HG03103 (cell line): ENCODE data around the gene COL5A3.
"Not testable (repeated sequence)": the region's sequence is repeated elsewhere in the genome, so short reads cannot be mapped to it uniquely, and the experiment has no call there.

Source experiments
- ATAC-seq: cut with Tn5 transposase; IDR thresholded peaks from one replicate; pipeline ENCODE4 v1.9.1; 2021; ENCODE audit warnings: low read depth; ENCODE audit not compliant: unreplicated experiment

The COL5A3 gene

GRCh38 chr19:10010247-10010691, at the start of gene COL5A3:
Gene COL5A3, minus strand, starts transcription at chr19:10010504. Its CDS starts 119 bp downstream, at chr19:10010385.
- no peak for ATAC-seq

DNA sequence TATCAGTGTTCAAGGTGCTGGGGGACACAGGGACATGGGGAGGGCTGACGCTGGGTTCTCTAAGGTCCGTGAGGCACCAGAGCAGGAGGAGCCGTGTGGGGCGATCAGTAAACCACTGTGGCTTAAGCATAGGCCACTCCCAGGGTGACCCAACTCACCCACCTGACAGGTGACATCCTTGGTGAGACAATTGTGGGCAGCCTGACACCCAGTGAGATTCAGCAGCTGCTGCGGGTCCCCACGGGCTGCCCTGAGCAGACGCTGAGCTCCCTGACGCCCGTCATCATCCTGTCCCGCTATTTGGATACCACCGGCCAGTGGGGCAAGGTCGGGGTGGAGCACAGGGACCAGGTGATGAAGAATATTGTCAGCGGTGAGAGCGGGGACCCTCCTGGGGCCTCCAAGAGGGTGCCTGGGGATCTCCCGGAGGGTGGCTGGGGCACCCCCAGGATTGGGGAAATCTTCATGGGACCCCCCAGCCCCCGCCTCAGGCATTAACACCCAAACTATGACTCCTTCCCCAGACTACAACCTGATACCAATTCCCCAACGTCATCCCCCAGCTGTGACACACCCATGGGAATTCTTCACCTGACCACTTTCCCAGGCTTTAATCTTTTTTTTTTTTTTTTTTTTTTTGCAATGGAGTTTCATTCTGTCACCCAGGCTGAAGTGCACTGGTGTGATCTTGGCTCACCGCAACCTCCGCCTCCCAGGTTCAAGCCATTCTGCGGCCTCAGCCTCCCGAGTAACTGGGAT, 42.5 kb upstream of the COL5A3 start:
- no peak for ATAC-seq

GRCh38 chr19:10049626-10050025, 39.3 kb upstream of the COL5A3 start:
- no peak for ATAC-seq

GRCh38 chr19:10045371-10045770, 35.1 kb upstream of the COL5A3 start:
- no peak for ATAC-seq

- ATAC-seq: no peak
Measured at GRCh38 chr19:10044390-10044789, 34.1 kb upstream of the COL5A3 start.

DNA sequence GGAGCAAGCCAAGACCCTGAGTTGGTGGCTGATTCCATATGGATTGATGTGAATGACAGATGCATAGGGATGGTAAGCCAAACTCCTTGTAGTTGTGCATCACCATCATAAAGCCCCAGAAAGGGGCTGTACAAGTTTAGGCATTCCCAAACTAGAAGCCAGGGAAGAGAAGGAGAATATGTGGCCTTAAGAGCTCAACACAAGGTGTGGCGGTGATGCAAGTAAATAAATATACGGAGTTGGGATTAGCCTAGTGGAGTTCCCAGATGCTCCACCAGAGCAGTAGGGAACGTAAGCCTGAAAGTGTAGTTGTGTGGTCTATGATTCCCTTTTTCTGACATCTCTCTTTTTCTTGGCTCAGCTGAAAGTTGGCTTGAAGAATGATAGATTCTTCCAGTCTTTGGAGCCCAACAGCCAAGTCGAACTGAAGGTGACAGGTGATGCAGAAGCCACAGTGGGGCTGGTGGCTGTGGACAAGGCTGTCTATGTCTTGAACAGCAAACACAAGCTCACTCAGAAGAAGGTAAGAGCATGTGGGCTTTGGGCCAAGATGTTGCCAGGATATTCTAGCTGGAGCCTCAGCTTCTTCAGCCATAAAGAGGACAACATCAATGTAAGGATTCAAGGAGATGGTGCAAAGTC, 33.1 kb upstream of the COL5A3 start:
- no peak for ATAC-seq

GRCh38 chr19:10037809-10038208, 27.5 kb upstream of the COL5A3 start:
- no peak for ATAC-seq

- no peak for ATAC-seq
Measured at GRCh38 chr19:10037367-10037766, 27.1 kb upstream of the COL5A3 start.

GRCh38 chr19:10036601-10037071, 26.3 kb upstream of the COL5A3 start:
- ATAC-seq: no peak

- no peak for ATAC-seq
Measured at GRCh38 chr19:10033614-10034013, 23.3 kb upstream of the COL5A3 start.

- ATAC-seq: peak; percentile 54
Measured at GRCh38 chr19:10027158-10027997, 17.1 kb upstream of the COL5A3 start.

GRCh38 chr19:10026744-10027143, 16.4 kb upstream of the COL5A3 start:
- ATAC-seq: no peak

GRCh38 chr19:10023096-10023495, 12.8 kb upstream of the COL5A3 start:
- ATAC-seq: not testable (repeated sequence)

DNA sequence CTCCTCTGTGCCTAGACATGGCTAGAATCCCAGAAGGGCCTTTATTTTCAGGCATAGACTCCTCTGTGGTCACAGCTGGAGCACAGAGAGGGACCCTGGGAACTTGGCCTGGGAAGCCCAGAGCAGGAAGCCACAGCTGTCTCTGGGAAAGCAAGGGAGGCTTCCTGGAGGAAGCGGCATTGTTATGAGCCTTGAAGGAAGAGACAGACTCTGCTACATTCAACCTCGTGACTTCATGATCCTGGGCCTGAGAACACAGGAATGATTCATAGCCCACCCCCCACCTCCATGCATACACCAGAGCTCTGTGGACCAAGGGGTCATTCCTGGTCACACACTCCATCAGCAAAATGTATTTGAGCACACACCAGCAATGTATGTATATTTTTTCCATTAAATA, 11.6 kb upstream of the COL5A3 start:
- no peak for ATAC-seq

GRCh38 chr19:10021446-10021845, 11.1 kb upstream of the COL5A3 start:
- no peak for ATAC-seq

GRCh38 chr19:10020851-10021250, 10.5 kb upstream of the COL5A3 start:
- ATAC-seq: no peak

- ATAC-seq: no peak
Measured at GRCh38 chr19:10019246-10019645, 8.9 kb upstream of the COL5A3 start.

GRCh38 chr19:10018786-10019185, 8.5 kb upstream of the COL5A3 start:
- ATAC-seq: no peak

- no peak for ATAC-seq
Measured at GRCh38 chr19:10018263-10018662, 8.0 kb upstream of the COL5A3 start.

- ATAC-seq: no peak
Measured at GRCh38 chr19:10013834-10014618, 3.7 kb upstream of the COL5A3 start.
